GM19455 (cell line): Measurements from ENCODE around the gene MYO3B.

Experiments
- ATAC-seq: cut with Tn5 transposase; IDR thresholded peaks from one replicate; pipeline ENCODE4 v1.9.1; 2021; ENCODE audit not compliant: unreplicated experiment

Gene MYO3B

DNA sequence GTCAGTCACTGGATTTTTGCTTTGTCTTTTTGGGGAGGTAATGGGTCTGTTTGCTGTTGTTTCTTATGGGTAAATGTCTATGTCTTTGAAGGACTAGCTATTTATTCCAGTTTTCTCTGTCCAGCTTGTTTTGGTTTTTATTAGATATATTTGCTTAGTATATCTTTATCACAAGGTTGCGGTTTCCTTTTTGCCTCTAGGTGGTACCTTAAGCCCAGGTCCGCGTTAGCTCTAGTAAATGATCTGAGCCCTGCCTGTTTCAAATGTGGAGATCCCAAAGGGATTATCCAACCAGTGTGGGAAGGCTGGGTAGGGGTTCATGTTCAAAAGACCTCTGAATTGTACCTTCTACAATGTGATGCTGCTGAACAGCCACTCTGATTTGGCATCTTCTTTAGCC lies 114.5 kb downstream of the MYO3B start:
- ATAC-seq: no peak

DNA sequence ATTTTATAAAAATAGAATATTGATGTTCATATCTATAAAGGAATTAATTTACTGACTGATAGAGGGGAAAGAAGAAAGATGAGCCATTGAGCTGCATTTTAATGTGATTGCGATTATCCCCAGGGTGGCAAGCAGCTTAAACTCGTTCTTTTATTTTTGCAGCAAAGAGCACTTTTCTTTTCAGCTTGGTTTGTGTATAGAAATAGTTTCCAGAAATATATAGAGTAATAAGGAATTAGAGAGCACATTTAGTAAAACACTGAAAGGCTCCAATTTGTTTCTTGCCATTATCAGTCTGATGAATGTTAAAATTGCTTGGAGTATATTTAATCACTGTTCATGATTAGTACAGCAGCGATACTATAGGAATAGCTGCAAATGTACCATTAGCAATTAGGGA lies 119.5 kb downstream of the MYO3B start:
- no peak for ATAC-seq

DNA sequence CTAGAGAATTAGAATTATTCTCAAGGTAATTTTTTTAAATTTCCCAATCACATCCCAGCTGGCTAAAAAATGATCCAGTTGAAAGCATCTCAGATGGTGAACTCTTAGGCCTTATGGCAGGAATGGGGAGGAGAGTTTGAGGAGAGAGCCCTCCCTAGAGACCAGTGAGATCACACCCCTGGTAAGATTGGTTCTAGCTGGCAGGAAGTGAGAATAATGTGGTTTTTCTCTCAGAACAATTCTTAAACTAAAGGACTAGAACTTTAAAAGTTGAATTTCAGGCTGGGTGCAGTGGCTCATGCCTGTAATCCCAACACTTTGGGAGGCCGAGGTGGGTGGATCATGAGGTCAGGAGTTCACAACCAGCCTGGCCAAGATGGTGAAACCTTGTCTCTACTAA lies 120.2 kb downstream of the MYO3B start:
- ATAC-seq: no peak

DNA sequence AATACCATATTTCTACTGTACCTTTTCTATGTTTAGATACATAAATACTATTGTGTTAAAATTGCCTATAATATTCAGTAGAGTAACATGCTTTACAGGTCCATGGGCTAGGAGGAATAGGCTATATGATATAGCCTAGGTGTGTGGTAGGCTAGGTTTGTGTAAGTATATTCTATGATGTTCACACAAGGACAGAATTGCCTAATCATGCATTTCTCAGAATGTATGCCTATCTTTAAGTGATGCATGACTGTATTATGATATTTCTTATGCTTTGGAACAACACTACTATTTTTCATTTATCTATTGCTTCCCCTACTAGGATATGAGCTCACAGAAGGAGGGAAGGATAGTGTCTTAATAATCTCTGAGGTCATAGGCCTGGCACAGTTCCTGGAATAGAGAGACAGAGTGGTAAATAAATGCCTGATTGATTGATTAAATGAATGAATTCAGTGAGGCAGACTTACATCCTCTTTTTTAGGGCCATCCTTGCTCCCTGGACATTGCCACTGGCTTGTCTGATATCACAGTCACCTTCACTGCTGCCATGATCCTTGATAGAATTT lies 121.0 kb downstream of the MYO3B start:
- no peak for ATAC-seq

DNA sequence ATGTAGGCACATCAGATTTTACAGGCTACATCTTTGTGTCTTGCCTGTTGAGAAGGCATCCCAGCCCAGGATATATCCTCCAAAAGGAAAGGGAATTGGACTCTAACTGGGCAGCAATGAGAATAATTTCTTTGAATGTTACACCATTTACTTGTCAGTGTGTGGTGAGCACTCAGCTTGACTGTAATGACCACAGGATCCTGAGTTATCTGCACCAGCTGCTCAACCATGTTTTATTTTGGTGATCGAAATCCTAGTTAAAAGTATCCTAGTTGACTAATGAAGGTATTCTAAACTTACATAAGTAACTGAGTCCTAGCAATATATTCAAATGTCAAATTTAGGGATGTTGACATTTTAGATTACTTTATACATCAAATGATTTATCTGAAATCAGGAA lies 123.0 kb downstream of the MYO3B start:
- no peak for ATAC-seq

DNA sequence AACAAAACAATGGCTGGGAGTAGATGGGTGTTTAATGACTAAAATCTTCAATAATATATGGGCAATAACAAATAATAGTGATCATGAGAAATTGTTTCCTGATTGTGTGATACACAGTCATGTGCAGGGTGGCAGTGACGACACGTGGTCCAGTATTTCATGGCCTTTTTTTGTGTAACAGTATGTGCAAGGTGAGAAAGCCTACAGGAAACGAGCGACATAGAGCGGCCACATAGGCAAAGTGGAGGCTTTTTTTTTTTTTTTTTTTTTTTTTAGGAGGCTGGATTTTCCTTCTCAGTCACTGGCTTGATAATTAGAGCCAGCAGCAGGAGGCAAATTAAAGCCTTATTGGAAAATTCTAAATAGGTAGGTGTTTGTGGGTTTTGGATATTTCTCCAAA lies 123.7 kb downstream of the MYO3B start:
- no peak for ATAC-seq

DNA sequence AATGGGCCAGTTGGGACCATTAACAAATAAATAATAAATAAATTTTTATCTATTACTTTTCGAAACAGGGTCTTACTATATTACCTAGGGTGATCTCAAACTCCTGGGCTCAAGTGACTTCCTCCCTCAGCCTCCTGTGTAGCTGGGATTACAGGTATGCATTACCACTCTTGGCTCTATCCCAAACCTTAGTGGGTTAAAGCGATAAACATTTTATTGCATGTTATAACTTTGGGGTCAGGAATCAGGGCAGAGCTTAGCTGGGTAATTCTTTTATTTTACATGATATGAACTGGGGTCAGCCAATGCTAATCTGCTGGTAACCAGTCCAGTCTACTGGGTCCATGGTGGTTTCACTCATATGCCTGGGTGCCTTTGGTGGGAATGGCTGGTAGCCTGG lies 127.8 kb downstream of the MYO3B start:
- ATAC-seq: no peak

DNA sequence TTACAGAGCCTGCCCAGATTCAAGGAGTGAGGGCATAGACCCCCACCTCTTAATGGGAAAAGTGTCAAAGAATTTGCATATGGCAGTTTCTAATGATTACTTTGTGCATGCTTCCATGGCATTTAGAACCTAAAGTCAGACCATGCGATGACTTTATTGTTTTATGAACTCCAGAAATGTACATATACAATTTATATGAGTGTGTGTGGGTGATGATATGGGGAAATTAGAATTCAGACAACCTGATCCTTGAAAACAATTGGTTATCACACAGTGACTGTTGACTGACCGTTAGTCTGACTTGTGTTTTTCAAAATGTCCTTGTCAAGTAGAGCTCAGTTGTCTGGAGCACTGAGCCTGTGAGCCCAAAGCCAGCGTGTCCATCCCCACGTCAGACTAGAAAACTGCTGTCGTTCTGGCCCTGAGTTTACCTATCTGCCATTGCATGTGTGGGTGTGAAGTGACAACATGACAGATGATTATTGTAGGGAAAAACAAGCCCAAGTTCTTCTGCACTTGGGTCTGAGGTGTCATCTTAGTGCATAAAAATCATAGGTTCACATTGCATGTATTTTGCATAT lies 128.4 kb downstream of the MYO3B start:
- no peak for ATAC-seq

DNA sequence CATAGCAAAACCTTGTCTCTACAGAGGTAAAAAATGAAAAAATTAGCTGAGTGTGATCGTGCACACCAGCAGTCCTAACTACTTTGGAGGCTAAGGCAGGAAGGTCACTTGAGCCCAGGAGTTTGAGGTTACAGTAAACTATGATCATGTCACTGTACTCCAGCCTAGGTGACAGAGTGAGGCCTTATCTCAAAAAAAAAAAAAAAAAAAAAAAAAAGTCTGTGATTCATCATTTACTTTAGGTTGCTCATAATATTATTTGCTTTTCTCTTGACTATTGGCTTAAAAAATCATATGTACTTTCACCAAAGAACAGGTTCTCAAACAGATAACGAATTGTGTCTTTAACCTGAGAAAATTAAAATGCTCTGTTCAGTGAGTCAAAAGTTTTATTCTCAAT lies 129.1 kb downstream of the MYO3B start:
- no peak for ATAC-seq

DNA sequence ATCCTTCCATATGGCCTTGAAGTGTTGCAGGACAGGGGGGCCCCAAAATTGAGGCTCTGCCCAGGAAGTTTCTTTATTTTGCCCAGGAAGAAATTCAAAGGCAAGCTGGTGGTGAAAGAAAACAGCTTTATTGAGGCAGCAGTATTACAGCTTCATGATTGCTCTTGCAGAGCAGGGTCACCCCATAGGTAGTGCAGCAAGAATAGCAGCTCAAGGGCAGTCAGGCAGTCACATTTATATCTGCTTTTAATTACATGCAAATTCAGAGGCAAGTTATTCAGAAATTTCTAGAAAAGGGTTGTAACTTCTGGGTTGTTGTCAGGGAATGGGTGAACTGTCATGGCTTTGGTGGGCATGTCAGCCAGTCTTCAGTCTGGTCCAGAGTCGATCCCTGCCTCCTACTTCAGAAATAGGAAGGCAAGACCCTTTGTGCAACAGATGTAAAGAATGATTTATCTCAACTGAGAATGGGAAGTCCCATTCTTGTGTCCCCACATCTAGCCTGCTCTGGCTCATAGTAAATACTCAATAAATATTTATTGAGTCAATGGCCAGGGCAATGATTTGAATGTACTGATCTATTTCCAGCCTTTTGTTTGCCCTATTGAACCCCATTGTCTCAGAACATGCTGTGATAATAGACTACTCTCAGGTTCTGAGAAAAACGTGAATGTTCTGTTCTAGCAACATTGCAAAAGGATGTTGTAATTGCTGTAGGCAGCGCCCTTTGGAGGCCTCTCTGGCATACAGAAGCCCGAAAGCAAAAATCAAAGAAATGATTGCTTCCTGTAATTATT lies 129.8 kb downstream of the MYO3B start:
- no peak for ATAC-seq

DNA sequence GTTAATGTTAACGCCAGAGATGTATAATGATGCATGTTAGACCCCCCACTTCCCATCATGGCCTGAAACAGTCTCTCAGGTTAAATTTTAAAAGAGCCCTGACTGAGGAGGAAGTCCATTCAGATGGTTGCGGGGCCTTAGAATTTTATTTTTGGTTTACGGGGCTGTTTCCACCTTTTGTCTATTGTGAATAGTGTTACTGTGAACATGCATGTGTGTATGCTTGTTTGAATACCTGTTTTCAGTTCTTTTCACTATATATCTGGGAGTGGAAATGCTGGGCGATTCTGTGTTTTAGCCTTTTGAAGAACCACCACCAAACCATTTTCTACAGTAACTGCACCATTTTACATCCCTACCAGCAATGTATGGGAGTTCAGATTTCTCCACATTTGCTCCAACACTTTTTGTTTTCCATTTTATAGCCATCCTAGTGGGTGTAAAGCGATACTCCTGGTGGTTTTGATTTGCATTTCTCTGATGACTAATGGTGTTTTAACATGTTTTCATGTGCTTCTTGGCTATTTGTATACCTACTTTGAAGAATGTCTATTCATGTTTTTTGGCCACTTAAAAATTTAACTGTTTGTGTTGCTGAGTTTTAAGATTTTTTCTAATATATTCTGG lies 133.0 kb downstream of the MYO3B start:
- no peak for ATAC-seq

DNA sequence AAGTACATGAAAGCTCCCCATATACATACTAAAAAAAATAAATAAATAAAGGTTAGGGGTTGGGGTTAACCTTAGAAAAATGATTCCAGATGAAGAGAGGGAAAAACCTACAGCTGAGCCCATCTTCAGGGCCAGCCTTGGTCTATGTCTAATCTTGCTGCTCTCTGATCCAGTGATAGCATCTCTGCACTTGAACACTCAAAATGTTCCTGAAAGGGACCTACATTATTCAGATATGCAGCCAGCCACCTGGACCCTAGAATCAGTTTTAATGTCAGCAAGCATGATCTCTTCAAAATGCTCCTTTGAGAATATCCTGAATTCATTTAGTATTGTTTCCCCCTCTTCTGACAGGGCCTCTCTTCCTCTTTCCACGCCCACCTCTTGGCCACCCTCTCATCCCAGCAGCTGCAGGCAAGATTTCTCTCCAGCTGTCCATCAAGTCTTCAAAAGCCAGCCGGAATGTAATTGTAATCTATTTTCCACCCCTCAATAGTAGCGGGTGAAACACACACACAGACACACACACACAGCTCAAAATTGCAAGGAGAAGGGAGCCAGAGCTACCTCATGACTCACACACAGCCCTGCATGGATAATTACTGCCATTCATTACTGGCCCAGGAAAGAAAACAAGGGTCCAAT lies 135.5 kb downstream of the MYO3B start:
- ATAC-seq: no peak

DNA sequence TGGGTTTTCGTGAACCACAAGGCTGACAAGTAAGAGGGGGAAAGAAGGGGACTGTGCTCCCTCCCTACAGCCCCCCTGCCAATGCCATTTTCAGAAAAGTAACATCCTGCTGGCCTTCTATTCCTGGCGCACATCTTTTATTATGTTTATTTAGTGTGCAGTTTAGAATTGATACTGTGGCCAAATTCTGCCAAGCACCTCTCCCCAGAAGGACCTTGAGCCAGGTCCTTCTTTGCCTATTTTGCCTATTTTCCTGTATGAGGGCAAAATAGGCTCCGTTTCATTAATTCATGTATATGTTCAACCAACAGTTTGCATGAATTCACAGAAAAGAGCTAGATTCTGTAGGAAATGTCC lies 136.0 kb downstream of the MYO3B start:
- no peak for ATAC-seq

DNA sequence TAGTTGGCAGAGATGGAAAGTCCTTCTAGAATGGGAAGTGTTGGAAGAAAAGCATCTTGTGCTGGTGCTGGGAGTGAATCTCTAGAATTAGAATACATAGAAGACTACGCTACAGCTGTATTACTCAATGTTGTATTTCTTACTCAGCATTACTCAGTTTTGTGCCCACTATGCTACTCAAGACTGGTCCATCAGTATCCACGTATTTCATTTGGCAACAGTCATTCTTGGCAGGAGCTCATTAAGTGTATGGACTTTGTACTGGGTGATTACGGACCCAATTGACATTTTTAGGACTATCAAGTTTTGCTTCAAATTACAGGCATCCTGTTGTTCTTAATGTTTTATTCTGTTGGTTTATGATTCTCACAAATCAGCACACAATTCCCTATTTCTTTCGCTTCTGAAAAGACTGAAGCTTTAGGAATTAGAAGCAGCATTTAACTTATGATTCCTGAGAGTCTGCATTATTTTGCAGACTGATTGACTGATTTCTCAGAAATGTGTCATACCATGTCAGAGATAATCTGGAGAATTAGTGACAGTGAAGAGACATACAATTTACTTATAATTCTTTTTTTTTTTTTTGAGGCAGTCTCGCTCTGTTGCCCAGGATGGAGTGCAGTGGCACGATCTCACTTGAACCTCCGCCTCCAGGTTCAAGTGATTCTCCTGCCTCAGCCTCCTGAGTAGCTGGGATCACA lies 136.9 kb downstream of the MYO3B start:
- ATAC-seq: no peak

DNA sequence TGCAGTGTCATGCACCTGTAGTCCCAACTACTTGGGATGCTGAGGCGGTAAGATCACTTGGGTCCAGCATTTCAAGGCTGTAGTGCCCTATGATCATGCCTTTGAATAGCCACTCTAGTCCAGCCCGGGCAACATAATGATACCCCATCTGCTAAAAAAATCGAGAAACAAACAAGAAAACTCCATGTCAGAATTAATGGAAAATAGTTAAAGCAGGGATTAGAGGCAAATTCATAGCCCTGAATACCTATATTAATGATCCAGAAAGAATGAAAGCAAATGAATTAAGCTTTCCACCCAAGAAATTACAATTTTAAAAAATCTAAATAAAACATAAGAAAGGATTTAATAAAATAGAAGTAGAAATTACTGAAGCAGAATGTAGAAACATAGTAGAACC lies 143.0 kb downstream of the MYO3B start:
- ATAC-seq: no peak

DNA sequence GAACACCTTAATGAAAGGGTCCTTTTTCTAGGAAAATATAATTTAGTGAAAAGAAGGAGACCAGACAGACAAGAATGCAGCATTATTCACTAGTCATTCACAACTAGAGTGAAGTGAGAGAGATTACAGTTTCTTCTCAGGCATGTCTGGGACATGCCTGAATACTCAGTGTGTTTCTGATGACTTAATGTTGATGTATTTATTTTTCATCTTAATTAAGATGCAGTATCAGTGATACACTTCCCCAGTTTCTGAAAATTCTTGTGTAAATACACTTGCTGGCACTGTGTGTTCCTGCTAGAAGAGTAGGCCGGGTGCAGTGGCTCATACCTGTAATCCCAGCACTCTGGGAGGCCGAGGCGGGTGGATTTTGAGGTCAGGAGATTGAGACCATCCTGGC lies 143.6 kb downstream of the MYO3B start:
- no peak for ATAC-seq

DNA sequence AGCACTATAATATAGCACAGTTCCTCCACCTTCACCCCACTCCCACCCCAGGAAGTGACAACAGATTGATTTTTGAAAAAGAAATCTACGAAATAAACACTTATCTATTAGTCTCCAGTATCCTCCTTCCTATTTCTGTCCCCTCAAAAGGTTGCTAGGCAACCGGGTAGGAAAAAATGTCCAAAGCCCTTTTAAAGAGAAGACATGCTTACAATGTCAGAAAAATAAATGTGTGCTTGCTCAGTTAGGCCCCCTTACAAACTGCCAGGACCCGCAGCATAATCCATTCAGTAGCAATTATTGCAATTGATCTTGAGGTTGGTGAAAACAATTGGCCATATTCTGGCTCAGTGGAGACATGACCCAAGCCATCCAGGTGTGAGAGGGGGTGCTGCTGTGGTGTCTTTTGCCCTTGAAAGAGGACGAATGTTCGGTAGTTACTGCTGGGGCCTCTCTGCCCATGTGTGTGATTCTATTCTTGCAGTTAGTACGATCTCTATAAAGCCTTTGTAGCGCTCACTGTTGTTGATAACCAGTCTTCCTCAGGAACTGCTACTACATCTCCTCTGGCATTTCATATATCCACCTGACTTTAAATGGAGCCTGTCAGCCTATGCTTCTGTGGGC lies 144.3 kb downstream of the MYO3B start:
- no peak for ATAC-seq

DNA sequence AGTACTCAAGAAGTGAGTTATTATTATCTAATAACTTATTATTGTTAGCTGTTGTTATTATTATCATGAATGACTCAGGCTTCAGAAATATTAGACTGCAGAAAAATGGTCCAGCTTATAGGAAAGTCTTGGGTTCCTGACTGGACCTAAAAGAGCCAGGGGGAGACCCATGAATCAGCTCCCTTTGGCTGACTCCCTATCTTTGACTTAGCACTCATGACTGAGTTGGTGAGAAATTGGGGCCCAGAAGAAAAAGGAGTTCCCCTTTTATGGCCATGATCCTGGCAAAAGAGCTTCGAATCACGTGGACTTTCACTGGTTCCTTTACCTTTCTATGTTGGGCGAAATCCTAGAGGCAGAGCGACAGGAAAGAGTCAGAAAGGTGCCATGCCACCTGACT lies 145.8 kb downstream of the MYO3B start:
- no peak for ATAC-seq

DNA sequence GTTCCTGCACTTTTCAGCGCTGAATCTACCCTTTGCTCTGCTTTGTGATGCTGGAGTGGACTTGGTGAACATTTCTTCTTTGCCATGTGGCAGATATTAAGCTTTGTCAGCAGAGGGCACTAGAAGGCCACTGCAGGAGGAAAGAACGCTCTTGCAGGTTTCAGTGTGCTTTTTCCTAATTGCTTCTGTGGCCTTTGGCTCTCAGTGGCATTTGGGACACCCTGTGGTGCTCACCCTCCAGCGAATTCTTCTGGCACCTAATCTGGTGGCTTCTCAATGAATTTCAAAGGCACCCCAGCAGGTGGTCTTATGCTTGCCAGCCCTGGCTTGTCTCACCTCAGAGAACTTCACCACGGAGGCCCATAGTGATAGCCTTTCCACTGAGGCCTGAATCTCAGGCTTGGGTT lies 146.7 kb downstream of the MYO3B start:
- no peak for ATAC-seq

DNA sequence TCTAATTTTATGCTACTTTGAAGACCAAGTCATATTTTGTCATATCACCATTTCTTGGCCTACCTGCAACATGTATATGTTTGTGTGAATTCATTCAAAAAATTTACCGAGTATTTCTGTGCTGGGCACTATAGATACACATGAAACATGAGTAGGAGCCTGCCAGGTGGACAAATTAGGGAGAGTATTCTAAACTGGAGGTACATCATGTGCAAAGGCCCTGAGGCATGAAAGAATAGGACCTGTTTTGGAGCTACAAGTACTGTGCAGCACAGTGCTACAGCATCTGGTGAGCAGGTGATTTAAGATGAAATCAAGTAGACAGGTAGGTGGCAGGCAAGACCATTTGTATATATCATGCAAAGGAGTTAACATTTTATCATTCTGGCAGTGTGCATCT lies 152.9 kb downstream of the MYO3B start:
- ATAC-seq: no peak
